ENCODE results near the gene CARMIL1. TPM values are rescaled to one million over a fixed set of nuclear protein-coding genes. Genes with fewer than 3 reads are reported as not detected.
"Not testable (repeated sequence)": the region's sequence is repeated elsewhere in the genome, so short reads cannot be mapped to it uniquely, and the experiment has no call there.

Gene CARMIL1
- total RNA-seq, 4 donors from 2014 or later, result 13.6 to 33.2 (median 22.2) TPM

DNA sequence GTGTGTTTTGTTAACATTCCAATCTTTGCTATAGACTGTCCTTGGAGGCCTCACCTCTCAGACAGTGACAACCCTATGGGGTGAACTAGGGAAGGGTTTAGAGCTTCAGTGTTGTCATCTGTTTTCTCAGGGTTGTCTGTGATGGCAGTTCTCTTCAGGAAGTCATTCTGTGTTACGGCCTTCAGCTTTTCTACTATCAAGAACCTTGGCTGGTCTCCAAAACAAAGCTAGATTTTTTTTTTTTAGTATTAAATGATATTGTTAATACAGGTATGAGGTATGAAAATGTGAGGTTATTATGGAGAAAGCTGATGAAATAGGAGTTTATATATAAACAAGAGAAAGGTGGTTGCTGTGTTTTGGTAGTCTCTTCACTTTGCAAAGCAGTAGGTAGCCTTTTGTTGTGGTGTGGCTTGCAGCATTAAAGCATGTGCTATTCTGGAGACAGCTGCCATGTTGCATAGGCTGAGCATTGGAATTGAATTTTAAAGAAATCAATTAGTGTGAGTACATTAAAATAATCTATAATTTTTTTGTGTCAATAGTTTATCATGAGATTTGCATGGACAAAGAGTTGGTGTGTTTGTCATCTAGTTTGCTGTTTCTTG is 162.6 kb downstream of the CARMIL1 start:
- H3K36me3 ChIP-seq, result no peaks in the 10 kb centered on the region
- DNase-seq (ENCODE audit: low spot score in 2 of 2), result no peak
- TF ChIP-seq POLR2A (IDR thresholded peaks at IDR 0.05), result no peak
- no peak for TF ChIP-seq EP300 (IDR thresholded peaks at IDR 0.05)
- TF ChIP-seq, protein P1, sequence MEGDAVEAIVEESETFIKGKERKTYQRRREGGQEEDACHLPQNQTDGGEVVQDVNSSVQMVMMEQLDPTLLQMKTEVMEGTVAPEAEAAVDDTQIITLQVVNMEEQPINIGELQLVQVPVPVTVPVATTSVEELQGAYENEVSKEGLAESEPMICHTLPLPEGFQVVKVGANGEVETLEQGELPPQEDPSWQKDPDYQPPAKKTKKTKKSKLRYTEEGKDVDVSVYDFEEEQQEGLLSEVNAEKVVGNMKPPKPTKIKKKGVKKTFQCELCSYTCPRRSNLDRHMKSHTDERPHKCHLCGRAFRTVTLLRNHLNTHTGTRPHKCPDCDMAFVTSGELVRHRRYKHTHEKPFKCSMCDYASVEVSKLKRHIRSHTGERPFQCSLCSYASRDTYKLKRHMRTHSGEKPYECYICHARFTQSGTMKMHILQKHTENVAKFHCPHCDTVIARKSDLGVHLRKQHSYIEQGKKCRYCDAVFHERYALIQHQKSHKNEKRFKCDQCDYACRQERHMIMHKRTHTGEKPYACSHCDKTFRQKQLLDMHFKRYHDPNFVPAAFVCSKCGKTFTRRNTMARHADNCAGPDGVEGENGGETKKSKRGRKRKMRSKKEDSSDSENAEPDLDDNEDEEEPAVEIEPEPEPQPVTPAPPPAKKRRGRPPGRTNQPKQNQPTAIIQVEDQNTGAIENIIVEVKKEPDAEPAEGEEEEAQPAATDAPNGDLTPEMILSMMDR (IDR thresholded peaks at IDR 0.05), result no peak
- TF ChIP-seq POLR2AphosphoS5 (IDR thresholded peaks at IDR 0.05), result no peak
- H3K27me3 ChIP-seq, result no peaks in the 10 kb centered on the region
- H3K4me1 ChIP-seq, result no peaks in the 10 kb centered on the region
- H3K4me3 ChIP-seq, result no peak overlapping the region
- no peak overlapping the region for H3K27ac ChIP-seq
- H3K9me3 ChIP-seq, result no peaks in the 10 kb centered on the region
- 66% methylated on average over 1 of the region's 1 CpG for WGBS

- Histone ChIP-seq H3K4me1 (peaks cover 2% of the 10 kb centered on the region), H3K27me3 (no peaks in the 10 kb centered on the region), H3K36me3 (no peaks in the 10 kb centered on the region), H3K4me3 (no peak overlapping the region), H3K9me3 (no peaks in the 10 kb centered on the region), H3K27ac (no peak overlapping the region)
- TF ChIP-seq POLR2AphosphoS5 (IDR thresholded peaks at IDR 0.05) (no peak), POLR2A (IDR thresholded peaks at IDR 0.05) (no peak), EP300 (IDR thresholded peaks at IDR 0.05) (no peak)
- TF ChIP-seq, protein P1 (IDR thresholded peaks at IDR 0.05), result no peak
- 82% methylated on average over 1 of the region's 1 CpG for WGBS
- DNase-seq (ENCODE audit: low spot score in 2 of 2), result no peak
These were observed 163.7 kb downstream of the CARMIL1 start for GRCh38 chr6:25442898-25443297.

DNA sequence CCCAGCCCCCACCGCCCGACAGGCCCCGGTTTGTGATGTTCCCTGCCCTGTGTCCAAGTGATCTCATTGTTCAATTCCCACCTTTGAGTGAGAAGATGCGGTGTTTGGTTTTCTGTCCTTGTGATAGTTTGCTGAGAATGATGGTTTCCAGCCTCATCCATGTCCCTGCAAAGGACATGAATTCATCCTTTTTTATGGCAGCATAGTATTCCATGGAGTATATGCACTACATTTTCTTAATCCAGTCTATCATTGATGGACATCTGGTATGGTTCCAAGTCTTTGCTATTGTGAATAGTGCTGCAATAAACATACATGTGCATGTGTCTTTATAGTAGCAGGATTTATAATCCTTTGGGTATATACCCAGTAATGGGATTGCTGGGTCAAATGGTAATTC is 165.3 kb downstream of the CARMIL1 start:
- H3K27me3 ChIP-seq; H3K4me1 ChIP-seq; H3K4me3 ChIP-seq; DNase-seq (ENCODE audit: low spot score in 2 of 2); H3K36me3 ChIP-seq; H3K9me3 ChIP-seq; H3K27ac ChIP-seq: not testable (repeated sequence)
- WGBS, result 89% methylated on average over 4 of the region's 4 CpGs

- no peaks in the 10 kb centered on the region for H3K27me3 ChIP-seq
- TF ChIP-seq POLR2AphosphoS5 (IDR thresholded peaks at IDR 0.05) (no peak), EP300 (IDR thresholded peaks at IDR 0.05) (no peak), POLR2A (IDR thresholded peaks at IDR 0.05) (no peak)
- TF ChIP-seq, protein P1 (IDR thresholded peaks at IDR 0.05), result no peak
- H3K4me1 ChIP-seq, result peaks cover 3% of the 10 kb centered on the region
- H3K36me3 ChIP-seq, result no peaks in the 10 kb centered on the region
- H3K4me3 ChIP-seq, result no peak overlapping the region
- no peak for DNase-seq (ENCODE audit: low spot score in 2 of 2)
- 81% methylated on average over 2 of the region's 2 CpGs for WGBS
- H3K9me3 ChIP-seq, result no peaks in the 10 kb centered on the region
- no peak overlapping the region for H3K27ac ChIP-seq
These were observed 167.8 kb downstream of the CARMIL1 start for GRCh38 chr6:25446830-25447569.

GRCh38 chr6:25447570-25447929 is 168.4 kb downstream of the CARMIL1 start:
- no peak for TF ChIP-seq POLR2A (IDR thresholded peaks at IDR 0.05)
- TF ChIP-seq, protein P1 (IDR thresholded peaks at IDR 0.05), result no peak
- no peak for TF ChIP-seq EP300 (IDR thresholded peaks at IDR 0.05)
- TF ChIP-seq POLR2AphosphoS5 (IDR thresholded peaks at IDR 0.05), result no peak
- WGBS, result 68% methylated on average over 1 of the region's 1 CpG
- DNase-seq (ENCODE audit: low spot score in 2 of 2), result no peak
- no peak overlapping the region for H3K27ac ChIP-seq
- H3K27me3 ChIP-seq, result no peaks in the 10 kb centered on the region
- H3K4me1 ChIP-seq, result peaks cover 3% of the 10 kb centered on the region
- H3K4me3 ChIP-seq, result no peak overlapping the region
- H3K9me3 ChIP-seq, result no peaks in the 10 kb centered on the region
- no peaks in the 10 kb centered on the region for H3K36me3 ChIP-seq

All from suprapubic skin (tissue), 4 donors.